ENCODE measurements around the gene ELMO1.

The ELMO1 gene

GRCh38 chr7:37245590-37245989, 203.1 kb downstream of the ELMO1 start:
- DNase-seq: no peak
- Histone ChIP-seq H3K9me3 (ENCODE audit: control insufficient read depth, low read length) (no peaks in the 10 kb centered on the region), H3K36me3 (ENCODE audit: control insufficient read depth, insufficient read depth, low read length) (no peaks in the 10 kb centered on the region), H3K27ac (ENCODE audit: insufficient read depth, low read length, poor library complexity, severe bottlenecking) (no peak overlapping the region), H3K4me1 (ENCODE audit: control insufficient read depth, insufficient read depth, low read length, poor library complexity, severe bottlenecking) (no peaks in the 10 kb centered on the region), H3K4me3 (ENCODE audit: insufficient read depth, low read depth, low read length, poor library complexity, severe bottlenecking) (no peak overlapping the region), H3K27me3 (replicated peaks; ENCODE audit: control insufficient read depth, insufficient read depth, low read length, poor library complexity, severe bottlenecking) (no peaks in the 10 kb centered on the region)

- no peak for DNase-seq
- no peak overlapping the region for H3K4me3 ChIP-seq (ENCODE audit: insufficient read depth, low read depth, low read length, poor library complexity, severe bottlenecking)
- H3K36me3 ChIP-seq (ENCODE audit: control insufficient read depth, insufficient read depth, low read length): peaks cover 6% of the 10 kb centered on the region
- H3K4me1 ChIP-seq (ENCODE audit: control insufficient read depth, insufficient read depth, low read length, poor library complexity, severe bottlenecking): no peaks in the 10 kb centered on the region
- no peaks in the 10 kb centered on the region for H3K9me3 ChIP-seq (ENCODE audit: control insufficient read depth, low read length)
- H3K27ac ChIP-seq (ENCODE audit: insufficient read depth, low read length, poor library complexity, severe bottlenecking): no peak overlapping the region
- no peaks in the 10 kb centered on the region for H3K27me3 ChIP-seq (replicated peaks; ENCODE audit: control insufficient read depth, insufficient read depth, low read length, poor library complexity, severe bottlenecking)
Observed at GRCh38 chr7:37236906-37237305, 211.8 kb downstream of the ELMO1 start.

- Histone ChIP-seq H3K9me3 (ENCODE audit: control insufficient read depth, low read length) (no peaks in the 10 kb centered on the region), H3K4me3 (ENCODE audit: insufficient read depth, low read depth, low read length, poor library complexity, severe bottlenecking) (no peak overlapping the region), H3K4me1 (ENCODE audit: control insufficient read depth, insufficient read depth, low read length, poor library complexity, severe bottlenecking) (no peaks in the 10 kb centered on the region), H3K27me3 (replicated peaks; ENCODE audit: control insufficient read depth, insufficient read depth, low read length, poor library complexity, severe bottlenecking) (no peaks in the 10 kb centered on the region), H3K27ac (ENCODE audit: insufficient read depth, low read length, poor library complexity, severe bottlenecking) (no peak overlapping the region), H3K36me3 (ENCODE audit: control insufficient read depth, insufficient read depth, low read length) (peaks cover 6% of the 10 kb centered on the region)
- no peak for DNase-seq
Observed at GRCh38 chr7:37235813-37236212, 212.9 kb downstream of the ELMO1 start.

GRCh38 chr7:37234928-37235327, 213.7 kb downstream of the ELMO1 start:
- peaks cover 6% of the 10 kb centered on the region for H3K36me3 ChIP-seq (ENCODE audit: control insufficient read depth, insufficient read depth, low read length)
- no peak overlapping the region for H3K4me3 ChIP-seq (ENCODE audit: insufficient read depth, low read depth, low read length, poor library complexity, severe bottlenecking)
- no peak overlapping the region for H3K27ac ChIP-seq (ENCODE audit: insufficient read depth, low read length, poor library complexity, severe bottlenecking)
- no peaks in the 10 kb centered on the region for H3K9me3 ChIP-seq (ENCODE audit: control insufficient read depth, low read length)
- peaks cover 3% of the 10 kb centered on the region for H3K4me1 ChIP-seq (ENCODE audit: control insufficient read depth, insufficient read depth, low read length, poor library complexity, severe bottlenecking)
- no peaks in the 10 kb centered on the region for H3K27me3 ChIP-seq (replicated peaks; ENCODE audit: control insufficient read depth, insufficient read depth, low read length, poor library complexity, severe bottlenecking)
- DNase-seq: no peak

- H3K4me3 ChIP-seq (ENCODE audit: insufficient read depth, low read depth, low read length, poor library complexity, severe bottlenecking): no peak overlapping the region
- no peaks in the 10 kb centered on the region for H3K9me3 ChIP-seq (ENCODE audit: control insufficient read depth, low read length)
- peaks cover 6% of the 10 kb centered on the region for H3K36me3 ChIP-seq (ENCODE audit: control insufficient read depth, insufficient read depth, low read length)
- H3K27me3 ChIP-seq (replicated peaks; ENCODE audit: control insufficient read depth, insufficient read depth, low read length, poor library complexity, severe bottlenecking): no peaks in the 10 kb centered on the region
- H3K27ac ChIP-seq (ENCODE audit: insufficient read depth, low read length, poor library complexity, severe bottlenecking): no peak overlapping the region
- DNase-seq: no peak
- H3K4me1 ChIP-seq (ENCODE audit: control insufficient read depth, insufficient read depth, low read length, poor library complexity, severe bottlenecking): peaks cover 3% of the 10 kb centered on the region
Observed at GRCh38 chr7:37234334-37234733, 214.3 kb downstream of the ELMO1 start.

GRCh38 chr7:37231613-37232012, 217.1 kb downstream of the ELMO1 start:
- Histone ChIP-seq H3K4me3 (ENCODE audit: insufficient read depth, low read depth, low read length, poor library complexity, severe bottlenecking) (no peak overlapping the region), H3K4me1 (ENCODE audit: control insufficient read depth, insufficient read depth, low read length, poor library complexity, severe bottlenecking) (peaks cover 3% of the 10 kb centered on the region), H3K9me3 (ENCODE audit: control insufficient read depth, low read length) (no peaks in the 10 kb centered on the region), H3K27me3 (replicated peaks; ENCODE audit: control insufficient read depth, insufficient read depth, low read length, poor library complexity, severe bottlenecking) (no peaks in the 10 kb centered on the region), H3K36me3 (ENCODE audit: control insufficient read depth, insufficient read depth, low read length) (peaks cover 9% of the 10 kb centered on the region), H3K27ac (ENCODE audit: insufficient read depth, low read length, poor library complexity, severe bottlenecking) (no peak overlapping the region)
- no peak for DNase-seq

- Histone ChIP-seq H3K27me3 (replicated peaks; ENCODE audit: control insufficient read depth, insufficient read depth, low read length, poor library complexity, severe bottlenecking) (no peaks in the 10 kb centered on the region), H3K4me1 (ENCODE audit: control insufficient read depth, insufficient read depth, low read length, poor library complexity, severe bottlenecking) (peaks cover 3% of the 10 kb centered on the region), H3K27ac (ENCODE audit: insufficient read depth, low read length, poor library complexity, severe bottlenecking) (no peak overlapping the region), H3K9me3 (ENCODE audit: control insufficient read depth, low read length) (no peaks in the 10 kb centered on the region), H3K4me3 (ENCODE audit: insufficient read depth, low read depth, low read length, poor library complexity, severe bottlenecking) (no peak overlapping the region), H3K36me3 (ENCODE audit: control insufficient read depth, insufficient read depth, low read length) (peaks cover 9% of the 10 kb centered on the region)
- no peak for DNase-seq
Observed at GRCh38 chr7:37230221-37230620, 218.4 kb downstream of the ELMO1 start.

- Histone ChIP-seq H3K4me1 (ENCODE audit: control insufficient read depth, insufficient read depth, low read length, poor library complexity, severe bottlenecking) (peaks cover 3% of the 10 kb centered on the region), H3K9me3 (ENCODE audit: control insufficient read depth, low read length) (no peaks in the 10 kb centered on the region), H3K36me3 (ENCODE audit: control insufficient read depth, insufficient read depth, low read length) (peaks cover 9% of the 10 kb centered on the region), H3K27me3 (replicated peaks; ENCODE audit: control insufficient read depth, insufficient read depth, low read length, poor library complexity, severe bottlenecking) (no peaks in the 10 kb centered on the region), H3K27ac (ENCODE audit: insufficient read depth, low read length, poor library complexity, severe bottlenecking) (no peak overlapping the region), H3K4me3 (ENCODE audit: insufficient read depth, low read depth, low read length, poor library complexity, severe bottlenecking) (no peak overlapping the region)
- DNase-seq: no peak
Observed at GRCh38 chr7:37229381-37229780, 219.3 kb downstream of the ELMO1 start.

- Histone ChIP-seq H3K4me1 (ENCODE audit: control insufficient read depth, insufficient read depth, low read length, poor library complexity, severe bottlenecking) (peaks cover 3% of the 10 kb centered on the region), H3K36me3 (ENCODE audit: control insufficient read depth, insufficient read depth, low read length) (peaks cover 22% of the 10 kb centered on the region), H3K27me3 (replicated peaks; ENCODE audit: control insufficient read depth, insufficient read depth, low read length, poor library complexity, severe bottlenecking) (no peaks in the 10 kb centered on the region), H3K9me3 (ENCODE audit: control insufficient read depth, low read length) (no peaks in the 10 kb centered on the region), H3K27ac (ENCODE audit: insufficient read depth, low read length, poor library complexity, severe bottlenecking) (no peak overlapping the region), H3K4me3 (ENCODE audit: insufficient read depth, low read depth, low read length, poor library complexity, severe bottlenecking) (no peak overlapping the region)
- no peak for DNase-seq
Observed at GRCh38 chr7:37225285-37225969, 223.2 kb downstream of the ELMO1 start.

GRCh38 chr7:37224746-37225145, 223.9 kb downstream of the ELMO1 start:
- no peak for DNase-seq
- H3K27ac ChIP-seq (ENCODE audit: insufficient read depth, low read length, poor library complexity, severe bottlenecking): no peak overlapping the region

More at GRCh38 chr7:37224746-37225145, 223.9 kb downstream of the ELMO1 start:
- Histone ChIP-seq H3K4me1 (ENCODE audit: control insufficient read depth, insufficient read depth, low read length, poor library complexity, severe bottlenecking) (no peaks in the 10 kb centered on the region), H3K4me3 (ENCODE audit: insufficient read depth, low read depth, low read length, poor library complexity, severe bottlenecking) (no peak overlapping the region), H3K27me3 (replicated peaks; ENCODE audit: control insufficient read depth, insufficient read depth, low read length, poor library complexity, severe bottlenecking) (no peaks in the 10 kb centered on the region), H3K9me3 (ENCODE audit: control insufficient read depth, low read length) (no peaks in the 10 kb centered on the region), H3K36me3 (ENCODE audit: control insufficient read depth, insufficient read depth, low read length) (peaks cover 22% of the 10 kb centered on the region)

Data from effector memory CD4-positive, alpha-beta T cell (primary cell).